Activated CD8-positive, alpha-beta memory T cell treated with anti-CD3 and anti-CD28 coated beads, Interleukin-2, amount 50 U/mL, for 4 hours (primary cell): ENCODE data around the gene CLEC17A.
"Not testable (repeated sequence)": the region's sequence is repeated elsewhere in the genome, so short reads cannot be mapped to it uniquely, and the experiment has no call there.

ENCODE experiments used
- DNase-seq: peaks from one replicate; pipeline ENCODE4 v3.0.0-alpha.2; 2020

CLEC17A gene, protein sequence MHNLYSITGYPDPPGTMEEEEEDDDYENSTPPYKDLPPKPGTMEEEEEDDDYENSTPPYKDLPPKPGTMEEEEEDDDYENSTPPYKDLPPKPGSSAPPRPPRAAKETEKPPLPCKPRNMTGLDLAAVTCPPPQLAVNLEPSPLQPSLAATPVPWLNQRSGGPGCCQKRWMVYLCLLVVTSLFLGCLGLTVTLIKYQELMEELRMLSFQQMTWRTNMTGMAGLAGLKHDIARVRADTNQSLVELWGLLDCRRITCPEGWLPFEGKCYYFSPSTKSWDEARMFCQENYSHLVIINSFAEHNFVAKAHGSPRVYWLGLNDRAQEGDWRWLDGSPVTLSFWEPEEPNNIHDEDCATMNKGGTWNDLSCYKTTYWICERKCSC

DNA sequence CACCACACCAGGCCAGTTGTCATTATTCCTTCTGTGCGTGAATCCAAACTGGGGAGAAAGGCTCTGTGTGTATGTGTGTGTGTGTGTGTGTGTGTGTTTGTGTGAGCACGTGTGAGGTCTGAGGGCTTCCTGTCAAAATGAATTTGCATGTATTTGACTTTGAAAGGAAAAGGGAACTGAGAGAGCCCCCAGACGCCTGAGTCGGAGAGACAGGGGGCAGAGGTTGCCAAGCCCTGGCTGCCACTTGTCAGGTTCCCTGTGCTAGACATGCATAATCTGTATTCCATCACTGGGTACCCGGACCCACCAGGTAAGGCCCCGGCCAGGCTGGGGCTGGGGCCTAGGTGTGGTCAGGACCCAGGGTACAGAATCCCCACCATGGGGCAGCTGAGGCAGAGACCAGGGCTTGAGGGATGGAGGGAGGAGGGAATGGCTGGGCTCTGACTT is at the start of gene CLEC17A:
CLEC17A (plus strand) TSS at position 191 of the 447 bp plus-strand sequence; CDS start at position 268, 77 bp downstream.
- no peak for DNase-seq

DNA sequence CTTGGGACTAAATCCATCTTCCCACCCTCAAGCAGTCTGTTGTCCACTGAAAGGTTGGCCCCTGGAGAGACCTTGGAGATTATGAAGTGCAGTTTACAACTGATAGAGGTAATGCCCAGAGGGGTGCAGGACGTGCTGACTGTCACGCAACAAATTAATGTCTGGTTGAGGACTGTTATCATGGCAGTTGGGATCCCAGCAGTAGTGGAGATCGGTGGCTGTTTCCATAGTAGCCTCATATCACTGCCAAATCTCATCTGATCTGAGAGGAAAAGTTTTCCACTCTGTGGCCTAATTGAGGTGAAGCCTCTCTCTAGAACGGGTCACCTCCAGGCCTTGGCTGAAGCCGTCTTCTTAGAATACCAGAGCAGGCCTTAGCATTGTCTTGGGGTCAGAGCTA is 49.4 kb upstream of the CLEC17A start:
- DNase-seq = no peak

DNA sequence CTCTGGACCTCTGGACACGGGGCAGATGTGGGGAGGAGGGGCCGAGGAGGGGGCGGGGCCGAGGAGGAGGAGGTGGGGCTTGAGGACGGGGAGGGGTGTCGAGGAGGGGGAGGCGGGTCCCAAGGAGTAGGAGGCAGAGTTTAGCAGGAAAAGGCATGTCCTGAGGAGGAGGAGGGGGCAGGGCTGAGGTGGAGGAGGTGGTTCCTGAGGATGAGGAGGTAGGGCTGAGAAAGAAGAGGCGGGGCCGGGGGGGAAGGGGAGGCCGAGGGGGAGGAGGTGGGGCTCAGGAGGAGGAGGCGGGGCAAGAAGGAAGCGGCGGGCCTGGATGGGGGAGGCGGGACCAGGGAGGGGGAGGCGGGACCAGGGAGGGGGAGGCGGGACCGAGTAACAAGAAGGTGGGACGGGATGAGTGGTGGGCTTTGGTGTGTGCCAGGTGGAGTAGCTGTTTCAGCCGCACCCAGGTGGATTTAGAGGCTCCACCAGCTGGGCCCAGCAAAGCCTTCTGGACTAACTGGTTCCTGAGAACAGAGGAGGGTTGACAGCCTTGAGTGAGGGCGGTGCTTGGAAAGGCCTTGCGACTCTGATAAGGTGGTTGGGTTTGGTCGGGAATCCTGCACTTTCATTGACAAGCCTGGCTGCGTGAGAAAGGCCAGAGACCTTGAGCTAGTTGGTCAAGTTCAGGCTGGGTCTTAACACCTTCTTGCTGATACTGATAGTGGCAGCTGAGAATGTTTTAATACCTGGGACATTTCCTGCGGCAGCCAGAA is 45.8 kb upstream of the CLEC17A start:
- peak; percentile 34 for DNase-seq

DNA sequence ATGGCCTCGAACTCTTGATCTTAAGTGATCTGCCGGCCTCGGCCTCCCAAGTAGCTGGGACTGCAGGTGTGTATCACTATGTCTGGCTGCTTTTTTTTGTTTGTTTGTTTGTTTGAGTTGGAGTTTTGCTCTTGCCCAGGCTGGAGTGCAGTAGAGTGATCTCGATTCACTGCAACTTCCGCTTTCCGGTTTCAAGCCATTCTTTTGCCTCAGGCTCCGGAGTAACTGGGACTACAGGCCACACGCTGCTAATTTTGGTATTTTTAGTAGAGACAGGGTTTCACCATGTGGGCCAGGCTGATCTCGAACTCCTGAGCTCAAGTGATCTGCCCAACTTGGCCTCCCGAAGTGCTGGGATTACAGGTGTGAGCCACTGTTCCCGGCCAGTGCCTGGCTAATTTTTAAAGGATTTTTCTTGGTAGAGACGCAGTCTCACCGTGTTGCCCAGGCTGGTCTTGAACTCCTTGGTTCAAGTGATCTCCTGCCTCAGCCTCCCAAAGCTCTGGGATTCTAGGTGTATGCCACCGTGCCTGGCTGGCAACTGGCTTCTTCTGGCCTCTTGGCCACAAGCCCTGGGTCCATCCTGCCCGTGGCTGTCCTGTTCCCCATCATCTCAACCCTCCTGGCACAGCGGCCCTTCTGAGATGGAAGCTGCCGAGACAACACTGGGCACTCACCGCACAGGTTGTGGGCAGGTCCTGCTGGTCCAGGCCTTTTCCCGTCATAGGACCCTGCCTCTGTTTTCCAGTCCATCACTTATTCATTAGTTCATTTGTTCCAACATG is 42.0 kb upstream of the CLEC17A start:
- no peak for DNase-seq

DNA sequence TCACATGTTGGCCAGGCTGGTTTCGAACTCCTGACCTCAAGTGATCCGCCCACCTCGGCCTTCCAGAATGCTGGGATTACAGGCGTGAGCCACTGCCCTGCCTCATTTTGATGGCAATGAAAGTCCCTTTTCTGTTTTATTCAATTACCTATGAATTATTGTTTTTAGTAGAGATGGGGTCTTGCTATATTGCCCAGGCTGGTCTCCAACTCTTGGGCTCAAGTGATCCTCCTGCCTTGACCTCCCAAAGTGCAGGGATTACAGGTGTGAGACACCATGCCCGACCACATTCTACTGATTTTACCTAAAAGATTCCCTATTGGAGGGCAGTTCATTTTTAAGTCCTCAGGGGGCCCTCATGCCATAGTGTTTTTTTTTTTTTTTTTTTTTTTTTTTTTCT is 40.9 kb upstream of the CLEC17A start:
- not testable (repeated sequence) for DNase-seq

DNA sequence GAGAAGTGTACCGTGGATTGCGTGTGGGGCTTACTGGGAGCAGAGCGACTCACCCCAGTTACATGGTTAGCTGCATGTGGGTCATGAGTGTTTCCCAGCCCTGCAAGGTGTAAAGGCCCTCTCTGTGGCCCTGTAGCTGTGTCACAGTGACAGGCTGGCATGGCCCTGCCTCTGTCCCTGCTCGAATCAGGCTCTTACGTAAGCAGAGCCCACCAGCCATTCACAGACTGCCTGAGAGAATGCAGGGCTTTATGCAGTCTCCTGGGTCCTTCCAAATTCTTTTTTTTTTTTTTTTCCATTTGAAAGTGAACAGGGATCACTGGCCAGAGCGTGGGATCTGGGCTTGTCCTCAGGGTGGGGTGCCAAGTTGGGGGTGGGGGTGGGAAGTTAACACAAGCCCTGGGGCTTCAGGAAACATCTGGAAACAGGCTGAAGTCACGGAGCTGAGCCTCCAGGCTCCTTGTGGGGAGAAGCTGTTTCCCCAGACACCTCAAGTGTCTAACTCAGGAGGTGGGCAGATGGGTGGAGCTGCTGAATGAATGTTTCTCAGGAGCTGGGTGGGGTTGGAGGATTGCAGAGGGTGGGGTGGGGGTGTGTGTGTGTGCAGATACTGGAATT is 40.1 kb upstream of the CLEC17A start:
- DNase-seq = no peak

DNA sequence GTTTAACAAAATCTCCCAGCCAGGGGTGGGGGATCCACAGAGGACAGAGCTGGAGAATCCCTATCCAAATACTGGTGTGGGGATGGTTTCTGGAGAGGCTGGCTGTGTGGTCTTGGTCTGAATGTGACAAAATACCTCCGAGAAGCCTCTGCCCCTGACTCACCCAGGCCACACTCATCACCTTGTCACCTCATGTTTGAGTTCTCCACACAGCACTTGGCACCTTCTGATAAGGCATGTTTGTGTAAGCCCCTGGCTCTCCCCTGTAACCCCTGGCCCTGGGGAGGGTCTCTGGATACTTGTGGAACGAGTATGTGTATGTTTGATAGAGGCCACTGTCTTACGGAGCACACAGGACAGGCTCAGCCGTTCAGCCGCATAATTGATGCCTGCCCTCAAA is 38.8 kb upstream of the CLEC17A start:
- DNase-seq = no peak

DNA sequence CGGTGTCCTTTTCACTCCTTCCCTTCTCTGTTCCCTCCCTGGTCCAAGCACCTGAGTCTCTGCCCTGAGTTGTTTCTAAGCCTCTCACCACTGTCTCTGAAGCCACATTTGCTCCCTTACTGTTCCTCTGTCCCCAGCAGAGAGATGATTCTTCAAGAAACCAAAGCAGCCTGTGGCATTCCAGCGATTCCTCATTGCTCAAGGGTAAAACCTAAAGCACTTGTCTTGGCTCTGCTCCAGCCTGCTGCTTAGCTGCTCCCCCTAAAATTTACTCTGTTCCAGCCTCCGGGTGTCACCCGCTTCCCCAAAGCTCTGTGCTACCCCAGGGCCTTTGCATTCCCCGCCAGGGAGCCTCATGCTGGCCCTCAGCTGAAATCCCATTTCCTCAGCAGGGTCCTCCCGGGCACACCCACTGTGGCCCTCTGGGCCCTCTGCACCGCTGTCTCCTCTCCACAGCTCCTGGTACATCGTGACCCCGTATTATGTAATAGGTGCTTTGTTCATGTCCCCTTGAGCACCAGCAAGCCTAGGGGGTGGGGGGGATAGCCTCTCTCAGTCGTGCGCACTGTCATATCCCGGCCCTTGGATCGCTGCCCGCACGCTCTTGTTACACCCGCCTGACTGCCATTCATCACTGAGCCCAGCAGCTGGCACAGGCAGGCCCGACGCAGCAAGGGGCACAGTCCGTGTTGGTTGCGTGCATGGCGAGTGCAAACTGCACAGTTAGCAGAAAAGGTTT is 37.7 kb upstream of the CLEC17A start:
- DNase-seq = no peak

DNA sequence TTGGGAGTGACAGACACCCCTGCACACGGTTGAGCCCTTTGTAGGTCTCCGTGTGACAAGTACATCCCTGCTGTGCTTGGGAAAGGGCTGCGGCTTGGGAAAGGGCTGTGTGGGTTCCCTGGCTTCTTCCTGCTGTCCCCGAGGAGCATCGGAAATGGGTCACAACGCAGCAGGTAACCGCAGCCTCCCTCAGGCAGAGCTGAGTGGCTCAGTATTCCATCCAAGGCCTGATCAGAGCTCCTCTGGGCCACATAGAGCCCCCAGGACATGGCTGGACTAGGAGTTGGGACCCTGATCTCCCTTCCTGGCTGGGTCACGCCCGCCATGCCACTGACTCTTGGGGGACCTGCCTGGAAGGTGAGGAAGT is 37.2 kb upstream of the CLEC17A start:
- DNase-seq = no peak

DNA sequence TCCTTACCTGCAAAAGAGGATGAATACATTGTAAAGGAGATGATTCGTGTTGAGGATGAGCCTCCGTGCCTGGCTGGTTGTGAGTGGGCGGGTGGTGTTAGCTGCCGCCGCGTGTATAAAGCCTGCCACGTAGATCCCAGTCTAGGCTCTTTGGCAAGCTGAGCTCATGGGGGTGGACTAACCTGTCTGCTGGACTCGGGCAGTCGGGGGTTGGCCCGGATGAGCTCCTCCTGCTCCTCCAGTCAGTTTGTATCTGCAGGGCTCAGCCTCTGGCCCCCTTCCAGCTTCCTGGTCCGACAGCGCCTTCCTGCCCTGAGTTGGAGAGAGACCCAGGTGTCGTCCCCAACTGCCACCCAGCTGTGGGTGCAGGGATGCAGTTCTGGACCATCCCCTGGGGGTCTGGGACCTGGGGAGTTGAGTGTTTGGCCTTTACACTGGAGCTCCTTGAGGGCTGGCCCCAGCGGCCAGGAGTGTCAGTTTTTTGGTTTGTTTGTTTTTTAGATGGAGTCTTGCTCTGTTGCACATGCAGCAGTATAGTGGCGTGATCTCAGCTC is 32.6 kb upstream of the CLEC17A start:
- DNase-seq = no peak

DNA sequence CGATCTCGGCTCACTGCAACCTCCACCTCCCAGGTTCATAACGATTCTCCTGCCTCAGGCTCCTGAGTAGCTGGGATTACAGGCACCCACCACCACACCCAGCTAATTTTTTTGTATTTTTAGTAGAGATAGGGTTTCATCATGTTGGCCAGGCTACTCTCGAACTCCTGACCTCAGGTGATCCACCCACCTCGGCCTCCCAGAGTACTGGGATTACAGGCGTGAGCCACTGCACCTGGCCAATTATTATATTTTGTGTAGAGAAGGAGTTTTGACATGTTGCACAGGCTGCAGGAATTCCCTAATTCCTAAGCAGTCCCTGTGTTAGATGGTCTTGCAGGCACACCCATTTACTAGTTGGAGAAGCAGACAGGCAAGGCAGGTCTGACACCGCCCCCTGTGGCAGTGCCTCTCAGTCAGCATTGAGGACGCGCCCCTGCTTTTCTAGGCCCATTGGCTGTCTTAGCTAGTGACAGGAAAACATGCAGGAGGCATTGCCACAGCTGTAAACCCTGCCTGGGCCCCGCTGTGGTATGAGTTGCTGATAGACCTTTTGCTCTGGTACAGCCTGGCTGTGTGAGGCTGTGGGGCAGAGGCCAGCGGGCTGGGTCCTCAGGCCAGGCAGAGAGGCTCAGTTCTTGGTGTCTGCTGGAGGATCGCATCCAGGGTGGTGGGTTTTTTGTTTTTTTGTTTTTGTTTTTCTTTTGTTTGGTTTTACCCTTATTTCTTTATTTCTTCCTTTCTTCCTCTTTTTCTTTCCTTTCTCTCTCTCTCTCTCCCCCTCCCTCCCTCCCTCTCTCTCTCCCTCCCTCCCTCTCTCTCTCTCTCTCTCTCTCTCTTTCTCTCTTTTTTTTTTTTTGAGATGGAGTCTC is 31.5 kb upstream of the CLEC17A start:
- DNase-seq = peak; percentile 77

DNA sequence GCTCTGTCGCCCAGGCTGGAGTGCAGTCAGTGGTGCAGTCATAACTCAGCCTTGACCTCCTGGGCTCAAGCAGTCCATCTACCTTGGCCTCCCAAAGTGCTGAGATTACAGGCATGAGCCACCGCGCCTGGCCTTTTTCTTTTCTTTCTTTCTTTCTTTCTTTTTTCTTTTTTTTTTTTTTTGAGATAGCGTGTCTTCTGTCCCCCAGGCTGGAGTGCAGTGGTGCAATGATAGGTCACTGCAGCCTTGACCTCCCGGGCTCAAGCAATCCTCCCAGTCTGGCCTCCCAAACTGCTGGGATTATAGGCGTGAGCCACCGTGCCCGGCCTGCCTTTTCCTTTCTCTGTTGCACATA is 30.9 kb upstream of the CLEC17A start:
- DNase-seq = not testable (repeated sequence)

DNA sequence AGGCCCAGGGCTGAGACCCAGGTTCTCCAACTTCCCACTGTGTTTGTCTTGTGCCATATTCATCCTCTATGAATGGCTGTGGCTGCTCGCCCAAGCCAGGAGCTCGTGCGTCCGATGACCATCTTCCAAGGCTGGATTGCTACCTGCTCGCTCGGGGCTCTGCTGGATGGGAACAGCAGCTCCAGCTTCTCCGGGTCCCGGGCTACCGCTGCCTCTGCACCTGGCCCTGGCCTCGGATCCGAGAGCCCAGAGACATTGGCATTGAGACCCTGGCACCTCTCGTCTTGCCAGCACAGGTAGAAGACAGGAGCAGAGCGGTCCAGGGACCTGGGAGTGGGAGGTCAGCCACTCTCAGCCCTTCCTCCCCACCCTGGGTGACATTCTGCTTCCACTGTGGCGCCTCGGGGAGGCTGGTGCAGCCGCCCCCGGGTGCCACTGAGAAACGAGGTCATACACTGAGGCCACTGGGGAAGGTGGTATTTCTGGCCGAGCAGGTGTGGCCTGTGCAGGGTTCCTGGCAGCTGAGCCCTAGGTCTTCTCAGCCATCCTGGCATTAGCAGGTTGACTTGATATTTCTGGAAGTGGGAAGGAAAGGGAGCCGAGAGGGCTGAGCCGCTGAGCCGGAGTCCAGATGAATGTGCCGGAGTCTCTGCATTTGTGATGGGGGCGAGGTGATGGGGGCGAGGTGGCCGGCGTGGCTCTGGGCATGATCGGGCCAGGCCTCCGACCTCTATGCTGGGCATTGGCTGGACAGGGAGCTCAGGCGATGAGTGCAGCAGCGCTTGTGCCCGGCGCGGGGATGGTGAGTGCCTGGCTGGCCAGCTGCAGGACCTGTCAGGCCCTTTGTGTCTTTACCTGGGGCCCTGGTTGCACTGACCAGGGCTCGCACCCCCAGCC is 29.6 kb upstream of the CLEC17A start:
- DNase-seq = no peak

DNA sequence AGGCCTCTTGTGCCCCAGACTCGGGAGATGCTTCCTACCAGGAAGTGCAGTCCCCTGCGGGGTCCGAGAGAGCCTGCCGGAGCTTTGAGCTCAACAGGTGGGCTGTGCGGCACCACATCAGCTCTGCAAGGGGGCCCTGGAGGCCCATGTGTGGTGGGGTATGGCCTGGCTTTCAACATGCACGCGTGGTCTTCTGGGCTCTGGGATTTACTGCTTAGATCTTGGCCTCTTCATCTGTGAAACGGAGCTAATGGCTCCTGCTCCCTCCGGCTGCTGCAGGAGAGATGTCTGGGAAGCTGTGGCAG is 29.0 kb upstream of the CLEC17A start:
- no peak for DNase-seq

DNA sequence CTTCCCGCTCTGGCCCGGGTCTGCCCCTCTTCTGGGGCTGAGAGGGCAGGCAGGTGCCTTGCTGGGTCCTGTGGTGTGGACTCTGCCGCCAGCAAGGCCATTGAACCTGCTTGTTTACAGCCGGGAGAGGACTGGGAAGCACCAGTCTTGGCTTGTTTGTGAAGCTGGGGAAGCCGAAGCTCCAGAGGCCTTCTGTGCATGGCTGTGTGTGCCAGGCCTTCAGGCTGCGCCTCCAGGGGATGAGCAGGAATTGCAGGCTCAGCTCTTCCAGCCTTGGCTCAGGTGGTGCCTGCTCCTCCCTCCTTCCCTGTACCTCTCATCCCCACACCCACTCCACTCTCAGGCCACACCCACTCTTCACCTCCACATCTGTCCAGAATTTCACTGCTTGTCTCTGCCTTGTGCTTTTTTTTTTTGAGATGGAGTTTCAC is 28.5 kb upstream of the CLEC17A start:
- no peak for DNase-seq

DNA sequence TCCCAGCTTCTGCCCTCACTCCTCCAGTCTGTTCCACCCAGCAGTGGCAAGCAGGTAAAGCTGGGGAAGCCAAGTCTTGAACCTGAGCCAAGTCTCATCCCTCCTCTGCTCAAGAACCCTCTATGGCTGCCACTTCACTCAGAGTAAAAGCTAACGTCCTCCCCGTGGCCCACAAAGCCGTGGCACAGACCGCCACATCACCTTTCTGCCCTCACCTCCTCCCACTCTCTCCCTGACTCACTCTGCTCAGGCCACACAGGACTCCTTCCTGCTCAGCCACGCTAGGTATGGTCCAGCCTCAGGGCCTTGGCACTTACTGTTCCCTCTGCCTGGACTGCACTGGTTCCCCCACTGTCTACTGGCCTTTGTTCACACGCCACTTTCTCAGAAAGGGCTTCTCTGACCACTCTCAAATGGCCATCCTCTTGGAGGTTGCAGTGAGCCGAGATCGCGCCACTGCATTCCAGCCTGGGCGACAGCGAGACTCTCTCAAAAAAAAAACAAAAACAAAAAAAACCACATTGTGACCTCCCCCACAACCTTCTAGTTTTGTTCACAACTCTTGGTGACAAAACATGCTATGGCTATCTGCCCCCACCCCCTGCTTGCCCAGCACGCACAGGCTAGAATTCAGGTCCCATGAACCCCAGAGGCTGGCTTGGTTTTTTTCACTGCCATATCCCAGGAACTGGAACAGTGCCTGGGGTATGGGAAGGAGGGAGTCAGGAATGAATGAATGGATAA is 26.8 kb upstream of the CLEC17A start:
- no peak for DNase-seq

DNA sequence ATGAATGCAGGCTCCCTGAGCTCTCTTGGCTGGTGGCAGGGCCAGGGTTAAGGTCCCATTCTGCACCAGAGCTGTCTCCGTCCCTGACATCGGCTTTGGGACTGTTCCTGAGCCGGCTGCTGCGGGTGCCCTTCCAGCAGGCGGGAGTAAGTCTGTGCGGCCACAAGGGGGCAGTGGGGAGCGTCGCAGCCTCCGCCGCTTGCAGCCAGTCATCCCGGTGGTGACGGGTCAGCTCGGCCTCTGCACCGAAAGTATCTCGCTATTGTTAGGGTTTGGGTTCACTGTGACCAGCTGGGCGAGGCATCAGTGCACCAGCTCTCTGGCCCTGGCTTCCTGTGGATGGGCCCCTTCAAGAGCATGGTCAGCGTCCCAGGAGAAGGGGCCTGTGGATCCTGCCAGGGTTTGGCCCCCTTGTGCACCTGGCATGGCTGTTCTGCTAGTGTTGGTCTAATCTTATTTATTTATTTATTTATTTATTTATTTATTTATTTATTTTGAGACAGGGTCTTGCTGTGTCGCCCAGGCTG is 26.2 kb upstream of the CLEC17A start:
- DNase-seq = peak; percentile 76

DNA sequence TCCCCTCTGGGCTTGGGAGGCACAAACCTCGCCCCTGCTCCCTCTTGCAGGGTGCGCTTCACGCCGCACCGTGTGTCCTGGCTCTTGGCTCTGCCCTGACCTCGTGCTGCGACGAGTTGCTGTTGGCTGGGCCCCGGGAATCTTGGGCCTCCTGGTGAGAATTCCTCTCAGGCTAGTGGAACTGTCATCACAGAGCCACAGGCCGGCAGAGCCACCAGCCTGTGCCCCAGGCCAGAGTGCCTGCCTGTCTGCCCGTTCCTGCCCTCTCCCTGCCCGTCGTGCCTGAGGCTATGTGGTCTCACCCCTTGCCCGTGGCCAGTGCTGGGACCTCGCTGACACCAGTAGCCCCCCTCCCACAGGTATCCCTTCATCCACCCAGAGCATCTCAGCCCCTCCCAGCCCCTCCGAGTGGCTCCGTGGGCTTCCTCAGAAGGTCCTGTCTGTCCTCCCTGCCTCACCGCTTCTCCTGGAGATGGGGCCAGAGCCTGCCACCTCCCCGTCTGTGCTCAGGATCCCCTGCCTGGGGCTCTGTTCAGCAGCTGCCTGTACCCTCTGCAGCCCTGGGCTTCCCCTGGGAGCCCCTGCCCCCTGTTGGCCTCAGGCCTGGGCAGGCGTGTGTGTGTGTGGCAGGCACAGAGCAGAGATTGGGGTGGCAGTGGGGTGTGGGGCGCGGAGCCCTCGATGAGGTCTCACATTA is 24.4 kb upstream of the CLEC17A start:
- no peak for DNase-seq
